HPDE6-E6E7 (cell line): ENCODE results near the gene C2orf68.
"Not testable (repeated sequence)": the region's sequence is repeated elsewhere in the genome, so short reads cannot be mapped to it uniquely, and the experiment has no call there.

ENCODE experiments used
- DNase-seq: peaks from one replicate; pipeline ENCODE4 v3.0.0; 2011; ENCODE audit warnings: missing footprints; ENCODE audit errors: extremely low spot score

The C2orf68 gene

DNA sequence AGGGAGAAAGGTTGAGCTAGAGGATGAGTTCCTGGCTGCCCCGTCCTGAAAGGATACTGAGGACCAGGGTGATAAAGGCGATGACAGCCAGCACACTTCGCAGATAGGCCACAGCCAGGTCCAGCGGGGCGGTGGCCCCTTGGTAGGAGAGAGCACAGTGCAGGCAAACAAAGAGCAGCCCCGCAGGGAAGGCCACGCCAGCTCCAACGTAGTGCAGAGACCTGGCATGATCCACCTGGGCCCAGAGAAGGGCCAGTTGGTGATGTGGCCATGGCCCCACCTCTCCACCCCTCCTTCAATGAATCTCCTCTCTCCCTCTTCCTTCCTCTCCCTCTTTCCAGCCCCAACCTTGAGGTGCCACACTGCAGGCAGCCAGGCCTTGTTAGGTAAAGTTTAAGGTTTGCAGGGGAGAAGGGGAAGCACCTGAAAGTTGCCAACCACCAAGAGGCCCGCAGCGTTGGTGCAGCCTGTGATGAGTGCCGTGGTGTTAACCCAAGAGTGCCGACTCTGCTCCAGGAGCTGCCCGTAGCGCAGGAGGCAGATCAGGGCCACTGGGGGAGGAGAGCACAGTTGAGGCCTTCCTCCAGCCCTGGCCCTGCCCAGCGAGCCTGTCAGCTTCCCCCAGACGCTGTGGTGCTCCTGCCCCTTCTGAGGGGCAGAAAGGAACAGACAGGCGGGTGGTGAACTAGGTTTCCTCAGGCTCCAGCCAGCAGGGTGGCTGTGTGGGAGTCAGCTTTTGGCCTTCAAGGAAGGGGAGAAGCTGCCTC is 12.2 kb downstream of the C2orf68 start:
- DNase-seq: no peak

DNA sequence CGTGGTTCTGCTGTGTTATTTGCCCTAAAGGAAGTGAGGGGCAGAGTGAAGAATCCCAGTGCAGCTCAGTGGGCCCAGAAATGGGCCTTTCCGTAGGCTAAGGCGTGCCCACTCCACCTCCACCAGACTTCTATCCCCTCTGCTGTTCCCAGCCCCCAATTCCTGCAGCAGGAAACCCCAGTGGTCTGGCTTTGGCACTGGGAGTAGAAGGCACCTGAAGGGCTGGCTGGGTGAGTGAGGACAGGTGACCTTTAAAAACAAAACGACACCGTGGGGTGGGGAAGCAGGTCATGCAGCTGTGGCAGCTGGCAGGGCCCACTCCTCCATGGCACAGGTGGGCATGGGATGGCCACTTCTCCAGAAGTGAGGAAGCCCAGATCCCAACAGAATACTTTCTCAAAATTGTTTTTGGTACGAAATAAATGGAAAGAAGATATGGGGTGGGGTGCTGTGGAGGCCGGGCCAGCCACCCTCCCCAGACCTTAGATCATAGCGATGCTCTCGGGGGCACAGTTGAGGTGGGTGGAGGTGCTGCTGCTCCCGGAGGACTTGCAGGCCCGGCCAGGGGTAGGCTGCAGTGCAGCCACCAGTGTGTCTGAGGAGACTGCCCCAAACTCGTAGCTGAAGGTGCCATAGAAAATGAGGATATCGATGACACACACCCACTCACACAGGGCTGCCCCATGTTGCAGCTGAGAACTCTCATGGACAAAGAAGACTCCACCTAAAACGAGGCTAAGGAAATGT is 13.1 kb downstream of the C2orf68 start:
- DNase-seq: no peak

DNA sequence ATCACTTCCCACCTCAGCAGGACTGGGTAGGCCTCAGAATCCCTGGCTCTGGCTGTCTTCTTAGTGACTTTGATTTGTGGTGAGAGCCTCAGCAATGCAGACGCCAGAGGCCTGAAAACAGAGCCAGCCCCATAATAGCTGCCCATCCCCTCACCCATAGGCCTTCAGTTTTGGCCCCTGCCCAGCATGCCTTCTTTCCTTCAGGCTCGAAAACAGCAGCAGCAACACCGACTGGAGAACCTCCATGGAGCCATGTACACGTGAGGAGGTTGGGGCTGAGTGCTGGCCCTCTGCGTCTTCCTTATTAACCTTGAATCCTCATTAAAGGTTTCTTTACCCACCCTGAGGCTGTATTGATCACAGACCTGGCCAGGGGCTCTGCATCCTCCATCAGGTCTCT is 14.6 kb downstream of the C2orf68 start:
- no peak for DNase-seq

DNA sequence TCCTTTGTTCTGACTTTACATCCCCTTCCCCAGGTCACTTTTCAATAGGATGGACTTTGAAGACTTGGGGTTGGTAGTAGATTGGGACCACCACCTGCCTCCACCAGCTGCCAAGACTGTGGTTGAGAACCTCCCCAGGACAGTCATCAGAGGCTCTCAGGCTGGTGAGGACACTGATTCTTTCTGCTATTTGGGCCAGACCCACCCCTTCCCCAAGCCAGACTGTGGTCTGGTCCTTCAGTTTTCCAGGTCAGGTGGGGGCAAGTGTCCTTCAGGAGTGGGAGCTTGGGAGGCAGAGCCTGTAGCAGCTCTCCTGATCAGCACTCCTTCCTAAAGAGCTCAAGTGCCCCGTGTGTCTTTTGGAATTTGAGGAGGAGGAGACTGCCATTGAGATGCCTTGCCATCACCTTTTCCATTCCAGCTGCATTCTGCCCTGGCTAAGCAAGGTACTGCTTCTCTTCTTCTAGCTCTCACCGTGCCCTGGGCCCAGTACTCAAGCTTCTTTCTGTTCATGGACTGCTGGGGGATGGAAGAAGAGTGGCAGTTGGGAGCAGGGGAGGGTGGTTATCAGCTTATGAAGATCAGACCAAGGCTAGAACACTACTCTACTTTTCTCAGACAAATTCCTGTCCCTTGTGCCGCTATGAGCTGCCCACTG is 15.3 kb downstream of the C2orf68 start:
- DNase-seq: no peak

DNA sequence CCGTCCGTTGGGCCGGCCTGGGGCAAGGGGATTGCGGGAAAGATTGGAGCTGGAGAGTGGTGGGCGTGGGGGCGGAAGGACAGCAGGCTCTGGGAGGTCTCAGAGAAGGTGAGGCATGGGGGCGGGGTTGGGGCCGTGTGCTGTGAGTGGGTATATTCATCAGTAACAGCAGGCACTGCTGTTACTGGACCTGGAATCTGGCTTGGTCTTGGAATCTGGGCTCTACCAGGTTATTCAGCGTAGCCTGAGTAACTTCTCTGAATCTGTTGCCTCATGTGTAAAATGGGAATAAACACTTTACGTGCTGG is 15.9 kb downstream of the C2orf68 start:
- no peak for DNase-seq

DNA sequence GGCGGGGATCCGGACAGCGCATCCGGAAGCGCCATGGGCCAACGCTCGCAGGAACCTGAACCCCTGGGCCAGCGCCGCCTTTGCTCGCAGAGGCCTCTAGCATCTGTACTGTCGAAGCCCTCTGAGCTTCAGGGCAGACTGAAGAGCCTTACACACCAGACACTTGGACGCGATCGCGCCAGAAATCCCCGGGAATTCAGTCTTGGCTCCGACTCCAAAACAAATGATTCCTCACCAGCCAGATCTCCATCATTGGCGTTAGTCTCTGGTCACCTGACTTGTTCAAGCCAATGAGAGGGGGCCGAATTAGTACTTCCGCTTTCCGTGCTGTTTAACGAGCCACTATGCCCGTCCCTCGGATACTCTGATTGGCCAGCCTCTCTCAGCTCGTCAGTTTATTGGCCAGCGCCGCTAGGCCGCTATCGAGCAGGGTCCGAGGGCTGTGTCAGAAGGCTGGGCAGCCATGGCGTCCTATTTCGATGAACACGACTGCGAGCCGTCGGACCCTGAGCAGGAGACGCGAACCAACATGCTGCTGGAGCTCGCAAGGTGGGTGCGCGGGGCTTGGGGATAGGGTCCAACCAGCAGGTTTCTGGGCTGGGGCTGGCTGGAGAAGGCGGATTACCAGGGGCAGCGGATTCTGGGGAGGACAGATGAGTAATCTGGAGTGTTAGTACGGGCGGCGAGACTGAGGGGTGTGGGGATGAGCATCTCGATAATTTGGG is 16.4 kb downstream of the C2orf68 start, which contains the start of gene RNF181:
Gene RNF181 (plus strand): TSS at position 445 of the 725 bp plus-strand sequence. CDS start 19 bp downstream, at position 464.
- peak; percentile 98 for DNase-seq

DNA sequence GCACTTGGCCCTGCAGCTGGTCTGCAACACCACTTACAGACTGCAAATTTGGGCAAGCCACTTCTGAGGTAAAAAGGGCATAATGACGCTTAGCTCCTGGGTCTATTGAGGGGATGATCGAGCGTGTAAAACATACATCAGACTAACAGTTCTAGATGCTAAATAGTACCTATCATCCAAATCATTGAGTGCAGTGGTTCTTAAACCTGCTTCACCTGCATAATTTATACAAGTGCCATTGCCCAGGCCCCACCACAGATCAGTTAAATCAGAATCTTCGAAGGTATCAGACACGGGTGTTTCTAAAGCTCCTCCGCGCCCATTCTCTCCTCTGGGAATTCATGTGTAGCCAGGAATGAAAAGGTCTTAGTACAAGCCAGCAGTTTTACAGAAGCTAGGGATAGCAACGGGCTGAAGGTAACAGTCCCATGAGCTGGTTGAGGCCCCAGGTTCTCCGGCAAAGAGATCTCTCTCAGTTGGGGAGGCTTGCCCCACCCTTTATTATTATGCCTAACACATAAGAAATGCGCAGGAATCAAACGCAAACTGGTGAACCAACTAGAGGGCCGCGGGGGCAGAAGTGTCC is 17.1 kb downstream of the C2orf68 start:
- DNase-seq: no peak

DNA sequence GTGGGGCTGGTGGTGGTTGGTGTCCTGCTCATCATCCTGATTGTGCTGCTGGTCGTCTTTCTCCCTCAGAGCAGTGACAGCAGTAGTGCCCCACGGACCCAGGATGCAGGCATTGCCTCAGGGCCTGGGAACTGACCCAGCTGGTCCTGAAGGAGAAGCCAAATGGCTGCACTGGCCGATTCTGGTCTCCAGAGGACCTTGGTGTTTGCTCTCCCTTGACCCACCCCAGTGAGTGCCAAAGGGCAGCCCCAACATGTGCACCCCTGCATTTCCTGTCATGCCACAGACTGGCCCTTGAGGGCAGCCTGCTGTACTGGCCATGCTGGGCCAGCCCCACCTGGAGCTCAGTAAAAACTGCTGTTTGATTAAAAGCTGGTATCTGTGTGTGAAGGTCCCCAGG is 18.8 kb downstream of the C2orf68 start:
- no peak for DNase-seq

DNA sequence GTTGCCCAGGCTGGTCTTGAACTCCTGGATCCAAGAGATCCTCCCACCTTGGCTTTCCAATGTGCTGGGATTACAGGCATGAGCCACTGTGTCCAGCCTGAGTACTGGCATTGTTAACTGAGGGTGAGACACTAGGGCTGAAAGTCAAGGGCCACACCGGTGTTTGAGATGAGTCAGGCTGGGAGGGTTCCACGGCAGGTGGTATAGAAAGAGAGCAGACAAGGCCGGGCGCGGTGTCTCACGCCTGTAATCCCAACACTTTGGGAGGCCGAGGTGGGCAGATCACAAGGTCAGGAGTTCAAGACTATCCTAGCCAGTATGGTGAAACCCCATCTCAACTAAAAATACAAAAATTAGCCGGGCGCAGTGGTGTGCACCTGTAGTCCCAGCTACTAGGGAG is 19.6 kb downstream of the C2orf68 start:
- DNase-seq: not testable (repeated sequence)

DNA sequence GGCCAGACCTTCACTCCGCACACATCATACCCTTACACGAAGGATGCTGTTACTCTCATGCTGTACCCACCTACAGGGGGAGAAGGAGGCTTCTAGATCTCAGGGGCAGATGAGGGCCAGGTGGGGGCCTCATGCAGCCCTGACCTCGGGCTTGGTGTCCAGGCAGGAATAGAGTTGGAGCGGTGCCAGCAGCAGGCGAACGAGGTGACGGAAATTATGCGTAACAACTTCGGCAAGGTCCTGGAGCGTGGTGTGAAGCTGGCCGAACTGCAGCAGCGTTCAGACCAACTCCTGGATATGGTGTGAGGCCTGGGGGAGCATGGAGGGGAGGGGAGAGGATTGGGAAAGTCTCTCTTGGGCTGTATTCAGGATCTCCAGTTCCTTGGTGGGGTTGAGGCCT is 20.3 kb downstream of the C2orf68 start:
- no peak for DNase-seq

DNA sequence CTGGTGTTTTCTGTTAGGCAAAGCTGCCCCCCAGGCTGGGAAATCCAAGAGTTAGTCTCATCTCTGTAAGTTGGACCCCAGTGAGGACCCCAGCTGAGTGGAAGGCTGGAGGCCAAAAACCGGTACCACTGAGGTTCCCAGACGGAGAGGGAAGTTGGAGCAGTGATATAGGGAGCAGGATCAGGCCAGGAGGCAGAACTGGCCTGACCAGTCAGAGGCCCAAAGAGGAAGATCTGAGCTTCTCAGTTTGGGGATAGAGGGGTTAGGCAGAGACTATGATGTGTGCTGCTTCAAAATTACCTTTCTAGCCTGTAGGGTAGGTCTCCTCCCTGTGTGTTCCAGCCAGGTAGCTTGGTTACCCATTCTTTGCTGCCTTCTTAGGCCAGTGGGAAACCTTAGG is 20.9 kb downstream of the C2orf68 start:
- DNase-seq: no peak

DNA sequence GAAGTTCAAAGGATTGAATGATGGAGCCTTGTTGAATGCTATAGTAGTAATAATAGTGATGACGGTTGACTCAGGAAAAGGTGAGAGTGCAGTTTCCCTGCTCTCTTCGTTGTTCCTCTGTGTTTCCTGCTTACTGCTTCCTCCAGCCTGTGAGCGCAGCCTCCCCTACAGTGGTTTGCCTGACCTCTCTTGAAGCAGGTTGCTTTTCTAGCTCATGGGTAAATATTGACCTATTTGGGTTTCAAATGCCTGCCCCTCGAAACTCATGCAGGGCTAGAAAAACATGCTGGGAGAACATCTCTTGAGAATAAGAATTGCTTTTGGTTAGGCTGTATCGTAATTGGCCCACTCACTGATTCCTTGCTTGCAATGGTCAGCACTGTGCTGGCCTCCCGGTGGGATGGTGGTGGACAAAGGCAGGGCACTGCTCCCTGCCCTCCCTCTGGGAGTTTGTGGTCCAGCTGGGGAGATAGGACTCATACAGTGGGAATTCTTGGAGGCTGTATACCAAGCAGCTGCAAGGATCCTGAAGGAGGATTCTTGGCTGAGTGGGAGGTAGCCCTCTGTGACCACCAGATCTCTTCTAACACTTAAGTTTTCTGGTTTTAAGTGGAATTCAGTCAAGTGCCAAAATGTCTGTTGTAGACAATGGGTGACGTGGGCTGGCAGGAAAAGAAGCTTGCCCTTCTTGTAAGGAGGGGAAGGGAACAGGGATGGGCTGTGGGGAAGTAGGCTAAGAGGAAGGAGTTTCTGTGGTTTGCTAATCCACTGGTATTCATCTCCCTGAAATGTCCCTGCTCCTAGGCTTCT is 21.7 kb downstream of the C2orf68 start:
- DNase-seq: no peak

DNA sequence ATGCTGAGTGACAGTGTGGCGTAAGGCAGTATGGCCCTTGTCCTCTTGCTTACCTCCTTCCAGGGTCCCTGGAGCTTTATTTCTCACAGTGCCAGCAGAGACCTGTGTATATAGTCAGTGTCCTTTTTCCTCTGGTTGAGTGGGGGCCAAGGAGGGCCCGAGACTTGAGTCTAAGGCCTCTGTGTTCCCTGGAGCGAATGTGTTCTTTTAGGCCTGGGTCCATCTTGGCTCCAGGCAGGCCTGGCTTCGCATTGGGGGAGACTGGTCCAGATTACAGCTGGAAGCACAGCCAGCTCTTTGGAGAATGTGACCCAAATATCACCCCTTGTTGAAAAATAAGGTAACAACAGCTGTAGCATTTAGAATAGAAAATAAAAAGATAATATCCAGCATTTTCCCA is 22.7 kb downstream of the C2orf68 start:
- DNase-seq: no peak

DNA sequence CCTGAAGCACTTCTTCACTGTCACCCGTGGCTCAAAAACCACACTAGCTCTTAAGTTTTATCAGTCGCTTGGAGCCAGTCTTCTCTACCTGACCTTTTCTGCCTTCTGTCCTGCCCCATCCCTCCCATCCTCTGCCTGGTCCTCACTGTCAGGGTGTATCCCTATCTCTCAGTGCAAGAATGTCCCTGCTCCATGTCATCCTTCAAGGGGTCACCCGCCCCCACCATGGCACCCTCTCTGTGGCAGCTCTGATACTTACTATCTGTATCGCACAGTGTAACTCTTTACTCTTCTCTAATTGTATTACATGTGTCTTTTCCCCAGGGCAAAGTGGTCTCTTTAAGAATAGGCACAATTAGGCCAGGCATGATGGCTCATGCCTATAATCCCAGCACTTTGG is 23.2 kb downstream of the C2orf68 start:
- no peak for DNase-seq

DNA sequence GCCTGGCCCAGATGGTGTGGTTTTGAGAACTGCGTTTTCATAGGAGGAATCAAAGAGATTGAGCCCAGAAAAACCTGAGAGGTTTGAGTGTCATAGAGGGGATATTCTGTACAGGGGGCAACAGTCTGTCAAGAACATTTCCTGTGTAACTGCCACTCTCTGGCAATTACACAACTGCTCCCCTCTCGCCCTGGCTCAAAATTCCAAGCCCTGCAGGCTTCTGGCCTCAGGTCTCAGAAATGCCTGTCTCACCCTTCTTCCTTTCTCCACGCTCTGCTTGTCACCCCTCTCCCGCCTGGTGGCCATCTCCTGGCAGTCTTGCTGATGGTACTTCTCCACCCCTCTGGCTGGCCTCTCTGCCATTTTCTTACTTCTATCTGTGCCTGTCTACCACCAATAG is 23.6 kb downstream of the C2orf68 start:
- DNase-seq: no peak

DNA sequence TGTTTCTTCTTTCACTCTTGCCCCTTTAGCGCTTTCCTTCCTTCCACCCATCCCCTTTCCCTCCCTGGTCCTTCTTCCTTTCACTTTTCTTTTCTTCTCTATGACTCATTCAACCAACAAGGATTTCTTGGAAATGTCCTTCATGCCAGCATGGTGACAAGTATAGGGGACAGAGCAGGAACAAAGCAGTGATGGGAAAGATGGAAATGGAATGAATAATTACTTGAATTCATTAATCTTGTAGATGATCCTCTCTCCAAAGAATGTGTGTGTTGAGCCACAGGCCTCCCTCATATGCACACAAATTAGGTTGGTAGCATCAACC is 26.1 kb downstream of the C2orf68 start:
- no peak for DNase-seq

DNA sequence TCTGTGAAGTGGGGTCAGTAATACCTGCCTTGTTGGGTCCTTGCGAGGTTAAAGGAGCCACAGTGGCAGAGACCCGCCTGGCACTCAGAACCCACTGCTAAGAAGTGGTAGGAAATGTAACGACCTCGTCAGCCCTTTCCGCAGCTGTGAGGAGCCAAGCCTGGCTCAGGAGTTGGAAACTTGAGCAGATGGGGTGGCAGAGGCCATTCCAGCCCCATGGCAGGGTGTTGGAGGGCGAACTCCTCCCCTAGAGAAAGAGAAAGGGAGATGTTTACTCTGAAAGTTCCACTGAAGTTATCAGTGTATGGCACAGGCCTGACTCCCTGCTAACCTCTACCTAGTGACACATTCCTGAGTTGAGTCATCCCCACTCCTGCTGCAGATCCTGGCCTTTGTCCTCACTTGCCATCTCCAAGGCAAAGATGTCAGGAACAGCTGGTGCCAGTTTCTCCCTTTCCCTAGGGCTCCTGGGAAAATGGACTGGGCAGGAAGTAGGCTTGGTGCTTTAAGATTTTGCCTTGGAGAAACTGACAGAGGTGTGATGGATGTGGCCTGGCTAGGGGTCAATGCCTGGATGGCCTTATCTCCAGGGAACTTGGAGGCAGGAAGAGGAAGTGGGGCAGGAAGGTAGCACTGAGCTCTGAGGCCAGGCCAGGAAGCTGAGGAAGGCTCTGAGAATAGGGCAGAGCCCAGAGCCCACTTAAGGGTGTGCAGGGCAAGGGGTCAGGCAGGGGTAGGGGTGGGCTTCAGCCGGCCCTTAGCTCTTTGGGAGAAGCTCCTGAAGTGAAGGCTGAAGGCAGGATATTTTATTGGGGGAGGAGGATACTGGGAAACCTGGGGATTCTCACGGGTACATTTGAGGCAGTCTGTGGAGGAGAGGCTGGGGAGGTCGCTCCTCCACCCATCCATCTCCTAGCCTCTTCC is 26.7 kb downstream of the C2orf68 start:
- peak; percentile 51 for DNase-seq

DNA sequence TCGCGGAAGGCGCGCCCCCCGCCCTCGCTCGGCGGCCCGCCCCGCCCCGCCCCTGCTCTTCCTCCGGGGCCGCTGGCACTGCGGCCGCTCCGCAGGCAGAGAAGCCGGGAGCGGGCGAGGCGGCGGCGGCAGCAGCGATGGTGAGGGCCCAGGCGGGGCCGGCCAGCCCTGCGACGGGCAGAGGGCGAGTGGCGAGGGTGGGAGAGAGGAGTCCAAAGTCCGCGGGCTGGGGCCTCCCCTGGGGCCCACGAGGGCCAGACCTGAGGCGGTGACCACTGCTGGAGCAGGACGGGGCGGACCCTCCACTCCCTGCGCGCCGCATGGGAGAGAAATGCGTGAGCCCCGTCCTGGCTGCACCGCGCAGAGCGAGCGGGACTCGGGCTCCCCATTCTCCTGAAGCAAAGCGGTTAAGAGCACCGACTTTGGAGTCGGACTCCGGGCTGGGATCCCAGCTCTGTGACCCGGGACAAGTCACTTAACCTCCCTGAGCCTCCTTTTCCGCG is 27.5 kb downstream of the C2orf68 start, which contains the start of gene VAMP5:
Gene VAMP5 (plus strand): TSS at position 78 of the 503 bp plus-strand sequence. CDS start 60 bp downstream, at position 138.
- no peak for DNase-seq

DNA sequence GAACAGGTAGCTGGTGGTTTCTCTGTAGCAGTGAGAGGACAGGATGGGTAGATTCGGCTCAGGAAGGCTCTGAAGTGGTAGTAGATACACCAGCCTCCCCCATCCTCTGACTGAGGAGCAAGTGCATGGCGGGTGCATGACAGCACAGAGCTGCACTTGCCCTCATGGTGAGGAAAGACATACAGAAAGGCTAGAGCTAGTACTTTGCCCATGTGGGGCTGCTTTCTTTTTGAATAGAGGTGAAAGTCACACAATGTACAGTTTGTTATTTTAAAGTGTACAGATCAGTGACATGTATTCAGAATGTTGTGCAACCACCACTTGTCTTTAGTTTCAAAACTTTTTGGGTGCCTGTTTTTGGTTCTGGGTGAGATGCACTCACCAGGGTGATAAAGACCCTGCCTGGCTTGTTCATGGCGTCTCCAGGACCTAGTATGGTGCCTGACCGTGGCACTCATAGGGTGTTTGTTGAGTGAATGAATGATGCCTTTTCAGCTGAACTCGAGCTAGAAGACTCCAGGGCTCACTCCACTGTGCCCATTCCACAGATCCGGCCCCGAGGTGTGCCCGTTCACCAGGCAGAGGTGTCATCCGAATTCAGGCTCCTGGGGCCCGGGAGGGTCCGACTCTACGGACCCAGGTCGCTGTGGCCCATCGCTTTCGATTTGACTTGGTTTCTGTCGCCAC is 28.1 kb downstream of the C2orf68 start:
- no peak for DNase-seq
